Loucy (cell line): Measurements from ENCODE around the gene ALDH7A1.

ENCODE experiments used
- H2AFZ ChIP-seq: fragments of 200-600 bp; sonication (generic); 2 replicates; pipeline ENCODE4 v1.6.0; 2016; ENCODE audit warnings: antibody characterized with exemption, mild to moderate bottlenecking, low read length, moderate library complexity
- H3F3A ChIP-seq: fragments of 200-600 bp; 2 replicates; pipeline ENCODE4 v1.6.0; 2016; ENCODE audit warnings: antibody characterized with exemption, low read depth, mild to moderate bottlenecking
- H3K27me3 ChIP-seq: fragments of 200-600 bp; sonication (generic); 2 replicates; pipeline ENCODE4 v1.6.1; 2014; ENCODE audit warnings: low read length, mild to moderate bottlenecking; ENCODE audit not compliant: insufficient read depth, poor library complexity, severe bottlenecking
- H3K36me3 ChIP-seq: fragments of 200-600 bp; sonication (generic); 2 replicates; pipeline ENCODE4 v1.6.1; 2016; ENCODE audit warnings: low read length; ENCODE audit not compliant: insufficient read depth
- H3K4me1 ChIP-seq: fragments of 200-600 bp; sonication (generic); 2 replicates; pipeline ENCODE4 v1.5.1; 2014; ENCODE audit warnings: low read length, mild to moderate bottlenecking; ENCODE audit not compliant: insufficient read depth, poor library complexity, severe bottlenecking
- H3K4me2 ChIP-seq: fragments of 200-600 bp; sonication (generic); 2 replicates; pipeline ENCODE4 v1.6.0; 2014; ENCODE audit warnings: antibody characterized with exemption, low read length, low read depth, mild to moderate bottlenecking; ENCODE audit not compliant: poor library complexity, severe bottlenecking
- H3K4me3 ChIP-seq: fragments of 200-600 bp; sonication (generic); 2 replicates; pipeline ENCODE4 v1.5.1; 2014; ENCODE audit warnings: low read length, mild to moderate bottlenecking, mixed read lengths; ENCODE audit not compliant: poor library complexity, severe bottlenecking
- H3K79me2 ChIP-seq: fragments of 200-600 bp; sonication (generic); 2 replicates; pipeline ENCODE4 v1.6.1; 2014; ENCODE audit warnings: low read length; ENCODE audit not compliant: insufficient read depth
- H3K9ac ChIP-seq: fragments of 200-600 bp; sonication (generic); 2 replicates; pipeline ENCODE4 v1.6.0; 2014; ENCODE audit warnings: mild to moderate bottlenecking, low read depth, low read length, moderate library complexity; ENCODE audit not compliant: poor library complexity, severe bottlenecking
- H3K9me2 ChIP-seq: fragments of 200-600 bp; sonication (generic); replicated peaks from 2 replicates; pipeline ENCODE4 v1.6.1; 2016; ENCODE audit warnings: low read depth, low read length, mixed read lengths
- H3K9me3 ChIP-seq: fragments of 200-600 bp; sonication (generic); 2 replicates; pipeline ENCODE4 v1.6.1; 2014; ENCODE audit warnings: mild to moderate bottlenecking, antibody characterized with exemption, low read length, low read depth; ENCODE audit not compliant: insufficient read depth
- H4K20me1 ChIP-seq: fragments of 200-600 bp; sonication (generic); 2 replicates; pipeline ENCODE4 v1.6.0; 2014; ENCODE audit warnings: antibody characterized with exemption, low read length, mild to moderate bottlenecking; ENCODE audit not compliant: insufficient read depth, poor library complexity, severe bottlenecking
- EZH2phosphoT487 ChIP-seq: fragments of 200-600 bp; IDR thresholded peaks from 2 replicates; pipeline ENCODE4 v1.6.1; 2018; ENCODE audit warnings: antibody characterized with exemption, mild to moderate bottlenecking, moderate library complexity, borderline replicate concordance
- TF ChIP-seq, protein P1 (sequence below): fragments of 200-600 bp; sonication (generic); conservative IDR thresholded peaks from 2 replicates; pipeline ENCODE4 v1.5.1; 2014; ENCODE audit warnings: mild to moderate bottlenecking, antibody characterized with exemption, low read length

ALDH7A1 gene

DNA sequence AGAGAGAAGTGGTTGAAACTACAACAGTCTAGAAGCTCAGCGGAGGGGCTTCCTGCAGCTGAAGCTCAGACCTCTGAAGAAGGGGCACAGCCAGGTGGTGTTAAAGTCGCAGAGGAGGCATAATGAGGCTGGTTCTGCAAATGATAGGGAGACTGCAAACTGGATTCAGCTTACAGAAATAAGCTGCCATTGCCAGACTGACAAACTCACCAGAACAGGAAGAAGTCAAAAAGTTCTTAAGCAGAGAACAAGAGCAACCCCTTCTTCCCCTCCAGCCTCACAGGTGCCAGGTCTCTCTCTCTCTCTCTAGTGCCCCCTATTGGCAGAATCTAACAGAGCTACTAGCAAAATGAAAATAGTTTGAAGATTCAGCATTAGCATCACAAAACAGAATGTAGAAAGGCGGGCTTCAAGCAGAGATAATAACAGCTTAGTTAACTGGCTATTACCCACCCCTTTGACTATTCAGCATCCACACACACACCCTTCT lies 95.1 kb downstream of the ALDH7A1 start:
- no peak for TF ChIP-seq EZH2phosphoT487
- TF ChIP-seq, protein P1, sequence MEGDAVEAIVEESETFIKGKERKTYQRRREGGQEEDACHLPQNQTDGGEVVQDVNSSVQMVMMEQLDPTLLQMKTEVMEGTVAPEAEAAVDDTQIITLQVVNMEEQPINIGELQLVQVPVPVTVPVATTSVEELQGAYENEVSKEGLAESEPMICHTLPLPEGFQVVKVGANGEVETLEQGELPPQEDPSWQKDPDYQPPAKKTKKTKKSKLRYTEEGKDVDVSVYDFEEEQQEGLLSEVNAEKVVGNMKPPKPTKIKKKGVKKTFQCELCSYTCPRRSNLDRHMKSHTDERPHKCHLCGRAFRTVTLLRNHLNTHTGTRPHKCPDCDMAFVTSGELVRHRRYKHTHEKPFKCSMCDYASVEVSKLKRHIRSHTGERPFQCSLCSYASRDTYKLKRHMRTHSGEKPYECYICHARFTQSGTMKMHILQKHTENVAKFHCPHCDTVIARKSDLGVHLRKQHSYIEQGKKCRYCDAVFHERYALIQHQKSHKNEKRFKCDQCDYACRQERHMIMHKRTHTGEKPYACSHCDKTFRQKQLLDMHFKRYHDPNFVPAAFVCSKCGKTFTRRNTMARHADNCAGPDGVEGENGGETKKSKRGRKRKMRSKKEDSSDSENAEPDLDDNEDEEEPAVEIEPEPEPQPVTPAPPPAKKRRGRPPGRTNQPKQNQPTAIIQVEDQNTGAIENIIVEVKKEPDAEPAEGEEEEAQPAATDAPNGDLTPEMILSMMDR: peak; percentile 64
- Histone ChIP-seq H3K4me3 (no peak overlapping the region), H3F3A (no peaks in the 10 kb centered on the region), H3K9me2 (no peaks in the 10 kb centered on the region), H3K9me3 (no peaks in the 10 kb centered on the region), H2AFZ (peak overlapping the region; percentile 70), H3K27me3 (no peaks in the 10 kb centered on the region), H3K4me2 (no peak overlapping the region), H3K79me2 (no peaks in the 10 kb centered on the region), H3K9ac (no peak overlapping the region), H3K36me3 (no peaks in the 10 kb centered on the region), H4K20me1 (no peaks in the 10 kb centered on the region), H3K4me1 (no peaks in the 10 kb centered on the region)

- no peaks in the 10 kb centered on the region for H3K27me3 ChIP-seq
- no peak overlapping the region for H3K9ac ChIP-seq
- peak overlapping the region; percentile 70 for H2AFZ ChIP-seq
- H4K20me1 ChIP-seq: no peaks in the 10 kb centered on the region
- no peaks in the 10 kb centered on the region for H3K36me3 ChIP-seq
- H3K4me2 ChIP-seq: no peak overlapping the region
- TF ChIP-seq, protein P1: no peak
- no peak for TF ChIP-seq EZH2phosphoT487
- no peak overlapping the region for H3K4me3 ChIP-seq
- H3F3A ChIP-seq: no peaks in the 10 kb centered on the region
- H3K4me1 ChIP-seq: no peaks in the 10 kb centered on the region
- H3K79me2 ChIP-seq: no peaks in the 10 kb centered on the region
- no peaks in the 10 kb centered on the region for H3K9me2 ChIP-seq
- H3K9me3 ChIP-seq: no peaks in the 10 kb centered on the region
Observed at GRCh38 chr5:126499278-126499677, 95.7 kb downstream of the ALDH7A1 start.

GRCh38 chr5:126497506-126497905 lies 97.5 kb downstream of the ALDH7A1 start:
- H2AFZ ChIP-seq: no peak overlapping the region

More at GRCh38 chr5:126497506-126497905, 97.5 kb downstream of the ALDH7A1 start:
- H3K4me3 ChIP-seq: no peak overlapping the region
- H3K4me1 ChIP-seq: no peaks in the 10 kb centered on the region
- no peak overlapping the region for H3K4me2 ChIP-seq
- no peaks in the 10 kb centered on the region for H3K27me3 ChIP-seq
- H3F3A ChIP-seq: no peaks in the 10 kb centered on the region
- H3K9me3 ChIP-seq: no peaks in the 10 kb centered on the region
- TF ChIP-seq, protein P1: no peak
- no peak for TF ChIP-seq EZH2phosphoT487
- no peaks in the 10 kb centered on the region for H3K36me3 ChIP-seq
- H4K20me1 ChIP-seq: no peaks in the 10 kb centered on the region
- no peaks in the 10 kb centered on the region for H3K9me2 ChIP-seq
- no peak overlapping the region for H3K9ac ChIP-seq
- H3K79me2 ChIP-seq: no peaks in the 10 kb centered on the region
